ENCODE data around the gene COA7. TPM values are rescaled to one million over a fixed set of nuclear protein-coding genes. Genes with fewer than 3 reads are reported as not detected.

Gene COA7
- total and polyA plus RNA-seq, 2 of the 4 experiments (the other 2 are of a cell fraction), result 9.3 to 20.3 TPM

GRCh38 chr1:52747450-52747849 lies 49.3 kb upstream of the COA7 start:
- H3K9ac ChIP-seq (ENCODE audit: low read depth, low read length), result no peak overlapping the region
- H4K91ac ChIP-seq (ENCODE audit: insufficient read depth, low read depth, low read length), result no peak overlapping the region
- no peak overlapping the region for H3K18ac ChIP-seq (ENCODE audit: low read depth, low read length)
- ATAC-seq (ENCODE audit: low read depth) (no peak), DNase-seq (peak; percentile 23)
- intact Hi-C loops (cut with micrococcal nuclease) (loop anchor here (5.0 kb wide), 1 partner anchor 45 kb away; no protein-coding TSS in a partner anchor), dilution Hi-C loops (cut with HindIII; ENCODE audit: low sequenced_read_pairs, unreplicated experiment) (no loop called here), in situ Hi-C loops (cut with MboI; ENCODE audit: low sequenced_read_pairs) (no loop called here)
- H4K20me1 ChIP-seq (ENCODE audit: insufficient read depth, low read length), result peaks cover 13% of the 10 kb centered on the region
- H3K27me3 ChIP-seq (ENCODE audit: control insufficient read depth, insufficient read depth, low read length), result no peaks in the 10 kb centered on the region
- H3K23ac ChIP-seq (ENCODE audit: low read depth, low read length), result no peak overlapping the region; the same call in 1 of the 2 replicates
- H3K9me3 ChIP-seq (ENCODE audit: control insufficient read depth, insufficient read depth, low read length), result no peaks in the 10 kb centered on the region
- no peak overlapping the region for H2AK5ac ChIP-seq (ENCODE audit: low read depth, low read length)
- no peak overlapping the region for H3K27ac ChIP-seq (ENCODE audit: insufficient read depth, low read length)
- no peak overlapping the region for H3K56ac ChIP-seq (ENCODE audit: extremely low read depth, insufficient read depth, low read length)
- no peak overlapping the region for H2BK120ac ChIP-seq (ENCODE audit: low read depth, low read length)
- no peak overlapping the region for H2BK20ac ChIP-seq (ENCODE audit: low read depth, low read length)
- H3K4me3 ChIP-seq (ENCODE audit: insufficient read depth, low read depth, low read length), result no peak overlapping the region
- no peak overlapping the region for H2BK5ac ChIP-seq (ENCODE audit: low read depth, low read length, poor library complexity, severe bottlenecking)
- H2AK9ac ChIP-seq (replicated peaks; ENCODE audit: low read depth, low read length, poor library complexity), result no peak overlapping the region
- peaks cover 10% of the 10 kb centered on the region for H3K4me1 ChIP-seq (ENCODE audit: control insufficient read depth, insufficient read depth, low read length)
- H4K5ac ChIP-seq (ENCODE audit: low read depth, low read length), result no peak overlapping the region
- CTCF ChIA-PET, result interaction anchor here (1.0 to 1.1 kb wide), 2 partner anchors 46 to 61 kb away, joined by 3 read pairs; no protein-coding TSS in a partner anchor
- no CpG with 5 or more reads among the region's 1 CpG for WGBS, 2 experiments (ENCODE audit: extremely low coverage in 2 of 2, insufficient read length in 1 of 2)
- H3K36me3 ChIP-seq (ENCODE audit: control insufficient read depth, insufficient read depth, low read length), result no peaks in the 10 kb centered on the region
- H2AFZ ChIP-seq (replicated peaks; ENCODE audit: low read length, poor library complexity), result no peak overlapping the region
- H4K8ac ChIP-seq (ENCODE audit: low read depth in 2 of 2, low read length in 2 of 2), result no peak overlapping the region
- H3K4me2 ChIP-seq (ENCODE audit: low read depth, low read length), result no peak overlapping the region
- H2BK15ac ChIP-seq (ENCODE audit: low read depth, low read length), result no peak overlapping the region
- no peak overlapping the region for H3K4ac ChIP-seq (ENCODE audit: low read depth, low read length)
- H3K9me1 ChIP-seq (ENCODE audit: insufficient read depth, low read length), result peaks cover 8% of the 10 kb centered on the region
- TF ChIP-seq MAFK (IDR thresholded peaks at IDR 0.05; ENCODE audit: low read depth, low read length) (no peak), USF2 (IDR thresholded peaks at IDR 0.05; ENCODE audit: low read depth, low read length) (no peak), FOS (IDR thresholded peaks at IDR 0.05; ENCODE audit: low read depth, low read length) (no peak), NFE2L2 (IDR thresholded peaks at IDR 0.05; ENCODE audit: low read depth, low read length) (no peak), SMC3 (IDR thresholded peaks at IDR 0.05; ENCODE audit: low read depth, low read length) (no peak), CHD1 (IDR thresholded peaks at IDR 0.05; ENCODE audit: low read depth, low read length) (no peak), CEBPB (IDR thresholded peaks at IDR 0.05; ENCODE audit: low read depth, low read length) (no peak)
- no peak overlapping the region for H3K14ac ChIP-seq (replicated peaks; ENCODE audit: low read depth, low read length)
- peaks cover 17 to 67% of the 10 kb centered on the region in 2 experiments for H3K79me1 ChIP-seq (ENCODE audit: low read depth in 1 of 2, low read length in 2 of 2)
- POLR2A ChIA-PET (ENCODE audit: unreplicated experiment), result no interaction called here
- BruUV-seq (replicated peaks), result no TSS peak
